HCT116 (cell line): ENCODE data around the gene KCNE1.

Experiments
- CEBPB ChIP-seq: IDR thresholded peaks from 2 replicates; pipeline ENCODE4 v1.6.1; 2012; ENCODE audit warnings: low read depth
- EZH2 ChIP-seq: fragments of 200-600 bp; sonication (generic); IDR thresholded peaks from 2 replicates; pipeline ENCODE4 v1.6.1; 2017; ENCODE audit warnings: antibody characterized with exemption, mixed run types
- EZH2phosphoT487 ChIP-seq: fragments of 200-600 bp; IDR thresholded peaks from 2 replicates; pipeline ENCODE4 v1.6.1; 2018; ENCODE audit warnings: antibody characterized with exemption, borderline replicate concordance
- POLR2A ChIP-seq: IDR thresholded peaks from 2 replicates; pipeline ENCODE4 v1.7.0; 2011; ENCODE audit warnings: borderline replicate concordance; ENCODE audit not compliant: insufficient read depth, insufficient read length; ENCODE audit errors: extremely low read depth
- POLR2AphosphoS5 ChIP-seq: IDR thresholded peaks from 2 replicates; pipeline ENCODE4 v1.6.1; 2011; ENCODE audit warnings: mild to moderate bottlenecking, low read depth, low read length, moderate library complexity
- SP1 ChIP-seq: IDR thresholded peaks from 2 replicates; pipeline ENCODE4 v1.6.1; 2012; ENCODE audit warnings: low read depth
- TF ChIP-seq, protein P1 (sequence below), 3 experiments: fragments of 200-600 bp in 1 of 3; sonication (generic) in 1 of 3; IDR thresholded peaks in 2 of 3; conservative IDR thresholded peaks in 1 of 3; 2 replicates each; pipeline ENCODE4 v1.5.1; 2012 to 2017; ENCODE audit warnings: low read depth in 2 of 3, low read length in 2 of 3, antibody characterized with exemption in 1 of 3, borderline replicate concordance in 1 of 3, control low read depth in 1 of 3, mild to moderate bottlenecking in 1 of 3, mixed read lengths in 1 of 3, mixed run types in 1 of 3, moderate library complexity in 1 of 3; ENCODE audit not compliant: insufficient read depth in 1 of 3

DNA sequence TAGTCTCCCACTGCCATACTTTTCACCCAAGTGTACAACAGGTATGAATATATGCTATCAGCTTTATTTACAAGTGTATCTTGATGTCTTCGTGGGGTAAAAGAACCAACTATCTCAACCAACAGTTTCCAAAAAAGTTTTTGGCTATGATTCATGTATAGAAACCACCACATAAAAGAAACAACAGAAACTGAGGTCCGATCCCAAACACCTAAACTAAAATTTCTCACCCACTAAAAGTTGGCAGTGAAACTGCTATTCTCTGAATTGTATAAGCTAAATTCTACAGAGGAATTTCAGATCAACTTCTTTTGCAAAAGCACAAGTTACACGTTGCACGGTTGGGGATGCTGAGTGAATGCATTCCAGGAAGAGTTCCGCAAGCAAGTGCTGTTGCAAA is 5.0 kb upstream of the KCNE1 start:
- TF ChIP-seq, protein P1, sequence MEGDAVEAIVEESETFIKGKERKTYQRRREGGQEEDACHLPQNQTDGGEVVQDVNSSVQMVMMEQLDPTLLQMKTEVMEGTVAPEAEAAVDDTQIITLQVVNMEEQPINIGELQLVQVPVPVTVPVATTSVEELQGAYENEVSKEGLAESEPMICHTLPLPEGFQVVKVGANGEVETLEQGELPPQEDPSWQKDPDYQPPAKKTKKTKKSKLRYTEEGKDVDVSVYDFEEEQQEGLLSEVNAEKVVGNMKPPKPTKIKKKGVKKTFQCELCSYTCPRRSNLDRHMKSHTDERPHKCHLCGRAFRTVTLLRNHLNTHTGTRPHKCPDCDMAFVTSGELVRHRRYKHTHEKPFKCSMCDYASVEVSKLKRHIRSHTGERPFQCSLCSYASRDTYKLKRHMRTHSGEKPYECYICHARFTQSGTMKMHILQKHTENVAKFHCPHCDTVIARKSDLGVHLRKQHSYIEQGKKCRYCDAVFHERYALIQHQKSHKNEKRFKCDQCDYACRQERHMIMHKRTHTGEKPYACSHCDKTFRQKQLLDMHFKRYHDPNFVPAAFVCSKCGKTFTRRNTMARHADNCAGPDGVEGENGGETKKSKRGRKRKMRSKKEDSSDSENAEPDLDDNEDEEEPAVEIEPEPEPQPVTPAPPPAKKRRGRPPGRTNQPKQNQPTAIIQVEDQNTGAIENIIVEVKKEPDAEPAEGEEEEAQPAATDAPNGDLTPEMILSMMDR (IDR thresholded peaks at IDR 0.05 in 2 of 3, conservative IDR thresholded peaks at IDR 0.05 in 1 of 3; ENCODE audit: borderline replicate concordance in 1 of 3, insufficient read depth in 1 of 3, low read depth in 2 of 3, low read length in 2 of 3) = no peak
- TF ChIP-seq POLR2AphosphoS5 (no peak), SP1 (no peak), CEBPB (no peak), POLR2A (no peak), EZH2 (no peak), EZH2phosphoT487 (no peak)
